CD4-positive, CD25-positive, alpha-beta regulatory T cell (primary cell): Measurements from ENCODE around the gene ESRRG. TPM values are rescaled to one million over a fixed set of nuclear protein-coding genes. Genes with fewer than 3 reads are reported as not detected.

Experiments
- ATAC-seq, 2 donors: fragments of 150-1000 bp; cut with Tn5 transposase; one replicate each; pipeline ENCODE4 v1.10.0; 2021; ENCODE audit warnings: low read depth in 2 of 2, moderate number of reproducible peaks in 2 of 2, moderate library complexity in 1 of 2
- DNase-seq, 3 donors: peaks; one replicate each; pipeline versions ENCODE4 v3.0.0 to v3.0.0-alpha.2; 2012 to 2022; ENCODE audit warnings: mixed read lengths in 1 of 3
- H3K27ac ChIP-seq: one replicate; pipeline ENCODE4 v1.7.0; 2013; ENCODE audit warnings: mild to moderate bottlenecking, low read length; ENCODE audit not compliant: insufficient read depth, poor library complexity, severe bottlenecking
- H3K27me3 ChIP-seq: one replicate; pipeline ENCODE4 v1.7.0; 2013; ENCODE audit warnings: low read length; ENCODE audit not compliant: control insufficient read depth, insufficient read depth
- H3K36me3 ChIP-seq: one replicate; pipeline ENCODE4 v1.7.0; 2013; ENCODE audit warnings: mild to moderate bottlenecking, low read length, moderate library complexity; ENCODE audit not compliant: control insufficient read depth, insufficient read depth
- H3K4me1 ChIP-seq: 2 replicates; pipeline ENCODE4 v1.7.0; 2013; ENCODE audit warnings: mild to moderate bottlenecking, low read length; ENCODE audit not compliant: insufficient read depth, control insufficient read depth, poor library complexity, severe bottlenecking
- H3K4me3 ChIP-seq: one replicate; pipeline ENCODE4 v1.7.0; 2013; ENCODE audit warnings: low read depth, mild to moderate bottlenecking, low read length, moderate library complexity
- H3K9me3 ChIP-seq, 2 experiments: 1 replicate in 1 of 2; 2 replicates in 1 of 2; pipeline ENCODE4 v1.7.0; 2013; ENCODE audit warnings: low read length in 2 of 2, mild to moderate bottlenecking in 1 of 2, moderate library complexity in 1 of 2; ENCODE audit not compliant: control insufficient read depth in 2 of 2
- H3K27ac Mint-ChIP-seq, 3 donors: one replicate each; pipeline ENCODE4 v1.8.0; 2020 to 2022; ENCODE audit warnings: mild to moderate bottlenecking in 3 of 3, mixed read lengths in 3 of 3, moderate library complexity in 2 of 3
- H3K27me3 Mint-ChIP-seq: one replicate; pipeline ENCODE4 v1.8.0; 2022; ENCODE audit warnings: mild to moderate bottlenecking, mixed read lengths
- H3K36me3 Mint-ChIP-seq: one replicate; pipeline ENCODE4 v1.8.0; 2020; ENCODE audit warnings: mixed read lengths
- H3K4me1 Mint-ChIP-seq, 4 donors: one replicate each; pipeline ENCODE4 v1.8.0; 2020 to 2022; ENCODE audit warnings: mixed read lengths in 4 of 4, mild to moderate bottlenecking in 1 of 4
- H3K4me3 Mint-ChIP-seq, 4 donors: one replicate each; pipeline ENCODE4 v1.8.0; 2020 to 2022; ENCODE audit warnings: mild to moderate bottlenecking in 4 of 4, mixed read lengths in 4 of 4, moderate library complexity in 3 of 4
- H3K9me3 Mint-ChIP-seq, 7 donors: one replicate each; pipeline ENCODE4 v1.8.0; 2020 to 2022; ENCODE audit warnings: mixed read lengths in 7 of 7, mild to moderate bottlenecking in 3 of 7, moderate library complexity in 2 of 7
- polyA plus RNA-seq, 4 donors: library from polyadenylated mRNA; unstranded; fragments of 300-500 nt; fragmentation: Illumina TruSeq; gene quantifications; one replicate each; pipeline ENCODE4 v1.2.3, GENCODE V29; 2021
- total RNA-seq: library from RNA; stranded (reverse); gene quantifications from one replicate; pipeline ENCODE4 v1.2.3, GENCODE V29; 2022

The ESRRG gene
- total and polyA plus RNA-seq, 5 donors from 2014 or later: not detected

- Mint-ChIP-seq H3K27ac (no peak overlapping the region), H3K9me3 (peaks cover 0 to 12% (median 3%) of the 10 kb centered on the region in 7 donors), H3K27me3 (no peaks in the 10 kb centered on the region), H3K4me3 (no peak overlapping the region), H3K4me1 (no peaks in the 10 kb centered on the region), H3K36me3 (no peaks in the 10 kb centered on the region)
- Histone ChIP-seq H3K27me3 (no peaks in the 10 kb centered on the region), H3K9me3 (no peaks in the 10 kb centered on the region), H3K27ac (no peak overlapping the region), H3K36me3 (no peaks in the 10 kb centered on the region), H3K4me3 (no peak overlapping the region), H3K4me1 (no peaks in the 10 kb centered on the region)
- DNase-seq: no peak
- ATAC-seq: no peak
Measured at GRCh38 chr1:216617081-216617875, 106.0 kb downstream of the ESRRG start.

GRCh38 chr1:216616425-216616824, 106.8 kb downstream of the ESRRG start:
- Histone ChIP-seq H3K36me3 (no peaks in the 10 kb centered on the region), H3K9me3 (no peaks in the 10 kb centered on the region), H3K27ac (no peak overlapping the region), H3K4me3 (no peak overlapping the region), H3K27me3 (no peaks in the 10 kb centered on the region), H3K4me1 (no peaks in the 10 kb centered on the region)
- Mint-ChIP-seq H3K4me1 (no peaks in the 10 kb centered on the region), H3K27ac (no peak overlapping the region), H3K4me3 (no peak overlapping the region), H3K9me3 (peaks cover 0 to 10% (median 5%) of the 10 kb centered on the region in 7 donors), H3K27me3 (no peaks in the 10 kb centered on the region), H3K36me3 (no peaks in the 10 kb centered on the region)
- ATAC-seq: no peak
- DNase-seq: no peak

- ATAC-seq: no peak
- no peaks in the 10 kb centered on the region for H3K9me3 ChIP-seq
- H3K4me3 ChIP-seq: no peak overlapping the region
- no peaks in the 10 kb centered on the region for H3K36me3 ChIP-seq
- H3K27me3 ChIP-seq: no peaks in the 10 kb centered on the region
- H3K27ac Mint-ChIP-seq: no peak overlapping the region
- no peak overlapping the region for H3K4me3 Mint-ChIP-seq
- H3K36me3 Mint-ChIP-seq: no peaks in the 10 kb centered on the region
- peaks cover 0 to 13% (median 6%) of the 10 kb centered on the region in 7 donors for H3K9me3 Mint-ChIP-seq
- H3K27ac ChIP-seq: no peak overlapping the region
- H3K27me3 Mint-ChIP-seq: no peaks in the 10 kb centered on the region
- DNase-seq: no peak
- no peaks in the 10 kb centered on the region for H3K4me1 Mint-ChIP-seq
- no peaks in the 10 kb centered on the region for H3K4me1 ChIP-seq
Measured at GRCh38 chr1:216614011-216614934, 109.0 kb downstream of the ESRRG start.

- peaks cover 0 to 17% (median 6%) of the 10 kb centered on the region in 7 donors for H3K9me3 Mint-ChIP-seq
- H3K27me3 Mint-ChIP-seq: no peaks in the 10 kb centered on the region
- H3K36me3 Mint-ChIP-seq: no peaks in the 10 kb centered on the region
Measured at GRCh38 chr1:216612291-216612690, 110.9 kb downstream of the ESRRG start.

GRCh38 chr1:216607067-216607697, 116.0 kb downstream of the ESRRG start:
- no peaks in the 10 kb centered on the region for H3K4me1 Mint-ChIP-seq
- no peaks in the 10 kb centered on the region for H3K36me3 Mint-ChIP-seq
- Histone ChIP-seq H3K9me3 (no peaks in the 10 kb centered on the region), H3K4me3 (no peak overlapping the region), H3K4me1 (no peaks in the 10 kb centered on the region), H3K36me3 (no peaks in the 10 kb centered on the region), H3K27ac (no peak overlapping the region), H3K27me3 (no peaks in the 10 kb centered on the region)
- no peak overlapping the region for H3K4me3 Mint-ChIP-seq
- H3K27ac Mint-ChIP-seq: no peak overlapping the region
- no peak for ATAC-seq
- H3K9me3 Mint-ChIP-seq: peaks cover 2 to 13% (median 5%) of the 10 kb centered on the region in 7 donors
- no peaks in the 10 kb centered on the region for H3K27me3 Mint-ChIP-seq
- DNase-seq: no peak

More at GRCh38 chr1:216612291-216612690, 110.9 kb downstream of the ESRRG start:
- H3K4me1 Mint-ChIP-seq: no peaks in the 10 kb centered on the region
- H3K27ac Mint-ChIP-seq: no peak overlapping the region
- no peaks in the 10 kb centered on the region for H3K4me1 ChIP-seq
- no peaks in the 10 kb centered on the region for H3K36me3 ChIP-seq
- no peak overlapping the region for H3K4me3 ChIP-seq
- no peak for DNase-seq
- H3K27ac ChIP-seq: no peak overlapping the region
- ATAC-seq: no peak
- no peaks in the 10 kb centered on the region for H3K9me3 ChIP-seq
- no peak overlapping the region for H3K4me3 Mint-ChIP-seq
- H3K27me3 ChIP-seq: no peaks in the 10 kb centered on the region

- Histone ChIP-seq H3K9me3 (no peaks in the 10 kb centered on the region), H3K4me1 (no peaks in the 10 kb centered on the region), H3K27me3 (no peaks in the 10 kb centered on the region), H3K27ac (no peak overlapping the region), H3K36me3 (no peaks in the 10 kb centered on the region), H3K4me3 (no peak overlapping the region)
- peaks cover 0 to 5% (median 3%) of the 10 kb centered on the region in 7 donors for H3K9me3 Mint-ChIP-seq
- no peaks in the 10 kb centered on the region for H3K36me3 Mint-ChIP-seq
- no peak overlapping the region for H3K4me3 Mint-ChIP-seq
- H3K27me3 Mint-ChIP-seq: no peaks in the 10 kb centered on the region
- no peak overlapping the region for H3K27ac Mint-ChIP-seq
- ATAC-seq: no peak
- DNase-seq: no peak
- no peaks in the 10 kb centered on the region for H3K4me1 Mint-ChIP-seq
Measured at GRCh38 chr1:216606047-216606637, 117.1 kb downstream of the ESRRG start.

GRCh38 chr1:216604771-216605170, 118.5 kb downstream of the ESRRG start:
- DNase-seq (no peak), ATAC-seq (no peak)
- Histone ChIP-seq H3K4me3 (no peak overlapping the region), H3K27ac (no peak overlapping the region), H3K36me3 (no peaks in the 10 kb centered on the region), H3K4me1 (no peaks in the 10 kb centered on the region), H3K9me3 (no peaks in the 10 kb centered on the region), H3K27me3 (no peaks in the 10 kb centered on the region)
- Mint-ChIP-seq H3K27me3 (peaks cover under 1% of the 10 kb centered on the region), H3K4me3 (no peak overlapping the region), H3K36me3 (no peaks in the 10 kb centered on the region), H3K9me3 (peaks cover 2 to 7% (median 3%) of the 10 kb centered on the region in 7 donors), H3K4me1 (no peaks in the 10 kb centered on the region), H3K27ac (no peak overlapping the region)
